GM12891 (cell line): ENCODE measurements around the gene CRIP1.
A peak's percentile ranks its signal among the peaks of the same experiment; 100 is the strongest.

Experiments
- DNase-seq: peaks from one replicate; pipeline ENCODE4 v3.0.0; 2011; ENCODE audit warnings: low spot score; ENCODE audit not compliant: insufficient read length
- FAIRE-seq: peaks from 2 replicates; lab custom pipeline; 2011; peaks lifted over from hg19 to GRCh38; lab: Jason Lieb, UNC
- PAX5 ChIP-seq: IDR thresholded peaks from 2 replicates; pipeline ENCODE4 v1.6.1; 2011; ENCODE audit warnings: low read length, moderate library complexity, mild to moderate bottlenecking; ENCODE audit not compliant: insufficient read depth, severe bottlenecking
- POLR2A ChIP-seq: IDR thresholded peaks from 2 replicates; pipeline ENCODE4 v1.6.1; 2011; ENCODE audit warnings: low read depth, low read length, control low read depth
- POLR2AphosphoS5 ChIP-seq: IDR thresholded peaks from 2 replicates; pipeline ENCODE4 v1.6.1; 2011; ENCODE audit warnings: low read depth, low read length, control low read depth
- POU2F2 ChIP-seq: IDR thresholded peaks from 2 replicates; pipeline ENCODE4 v1.6.1; 2011; ENCODE audit warnings: low read depth, mild to moderate bottlenecking, control low read depth, low read length, moderate library complexity
- SPI1 ChIP-seq: IDR thresholded peaks from 2 replicates; pipeline ENCODE4 v1.6.1; 2011; ENCODE audit warnings: low read depth, low read length, control low read depth
- TAF1 ChIP-seq: IDR thresholded peaks from 2 replicates; pipeline ENCODE4 v1.6.1; 2011; ENCODE audit warnings: low read depth, low read length, control low read depth

CRIP1 gene

GRCh38 chr14:105531894-105532623 is 45.4 kb downstream of the CRIP1 start:
- TF ChIP-seq POLR2AphosphoS5 (no peak), POLR2A (no peak), TAF1 (no peak), PAX5 (no peak), SPI1 (no peak), POU2F2 (no peak)
- no peak for DNase-seq
- FAIRE-seq = no peak

- peak; percentile 80 for DNase-seq
- no peak for TF ChIP-seq POU2F2
- no peak for TF ChIP-seq POLR2AphosphoS5
- no peak for TF ChIP-seq TAF1
- peak; percentile 95 for FAIRE-seq
Measured at GRCh38 chr14:105532735-105533141, 46.1 kb downstream of the CRIP1 start.

GRCh38 chr14:105533391-105533790 is 46.7 kb downstream of the CRIP1 start:
- TF ChIP-seq POU2F2 (no peak), SPI1 (no peak), TAF1 (no peak), POLR2AphosphoS5 (no peak), PAX5 (no peak), POLR2A (no peak)
- DNase-seq = no peak
- FAIRE-seq = no peak

- FAIRE-seq (no peak), DNase-seq (no peak)
- TF ChIP-seq POU2F2 (no peak), SPI1 (no peak), POLR2AphosphoS5 (no peak), POLR2A (no peak), TAF1 (no peak), PAX5 (no peak)
Measured at GRCh38 chr14:105533811-105534498, 47.3 kb downstream of the CRIP1 start.

DNA sequence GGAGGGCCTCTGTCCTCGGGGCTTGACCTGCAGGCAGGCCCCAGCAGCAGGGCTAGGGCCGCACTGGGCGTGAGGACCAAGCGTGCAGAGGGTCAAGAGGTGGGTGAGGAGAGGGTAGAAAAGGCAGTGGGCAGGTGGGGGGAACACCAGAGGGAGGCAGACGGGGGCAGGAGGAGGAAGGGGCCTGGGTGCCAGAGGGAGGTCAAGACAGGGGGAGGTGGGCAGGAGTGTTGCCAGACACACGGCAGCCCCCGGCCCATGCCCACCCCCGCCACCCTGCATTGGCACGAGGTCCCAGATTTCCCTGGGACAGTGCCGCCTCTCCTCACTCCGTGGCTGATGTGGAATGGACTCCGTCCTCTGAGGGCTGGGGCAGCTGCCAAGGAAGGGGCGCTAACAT is 47.9 kb downstream of the CRIP1 start:
- TF ChIP-seq POU2F2 (no peak), POLR2A (no peak), PAX5 (no peak), SPI1 (no peak), POLR2AphosphoS5 (no peak), TAF1 (no peak)
- DNase-seq (no peak), FAIRE-seq (no peak)

GRCh38 chr14:105536051-105536450 is 49.4 kb downstream of the CRIP1 start:
- TF ChIP-seq POLR2AphosphoS5 (no peak), POLR2A (no peak), TAF1 (no peak), SPI1 (no peak), PAX5 (no peak), POU2F2 (no peak)
- DNase-seq (no peak), FAIRE-seq (no peak)

DNA sequence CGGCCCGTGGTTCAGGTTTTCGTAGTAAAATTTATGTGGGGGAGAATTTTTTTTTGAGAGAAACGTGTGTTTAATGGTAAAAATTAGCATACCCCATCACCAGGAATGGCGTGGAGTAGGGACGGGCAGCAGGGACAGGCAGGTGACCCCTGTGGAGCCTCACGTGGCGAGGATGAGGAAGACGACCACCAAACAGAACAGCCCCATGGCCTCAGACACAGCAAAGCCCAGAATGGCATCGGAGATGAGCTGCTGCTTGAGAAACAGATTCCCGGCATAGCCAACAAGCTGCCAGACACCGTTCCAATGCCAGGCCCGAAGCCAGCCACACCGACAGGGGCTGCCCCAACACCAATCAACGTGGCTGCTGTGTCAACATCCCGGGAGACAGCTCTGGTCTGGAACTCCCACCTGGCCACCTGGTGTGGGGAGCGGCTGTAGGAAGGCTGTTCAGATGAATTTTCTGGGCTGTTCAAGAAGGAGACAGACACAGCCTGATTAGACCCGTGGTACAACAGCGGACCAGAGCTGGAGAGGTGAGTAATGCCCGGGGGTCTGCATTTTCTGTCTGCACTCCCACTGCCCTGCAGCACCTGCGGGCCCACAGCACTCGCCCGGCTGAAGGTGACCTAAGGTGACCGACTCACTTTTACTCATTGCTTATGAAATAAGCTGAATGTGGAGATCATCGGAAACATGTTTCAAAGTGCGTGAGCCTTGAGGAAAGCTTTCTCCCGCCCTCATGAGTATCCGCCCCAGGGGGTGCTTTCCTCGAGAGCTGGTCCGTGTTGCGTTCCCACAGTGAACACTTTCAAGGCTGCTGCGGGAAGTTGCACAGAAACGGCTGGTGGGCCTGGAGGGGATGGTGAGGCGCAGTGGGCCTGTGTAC is 50.2 kb downstream of the CRIP1 start:
- DNase-seq = no peak
- TF ChIP-seq POLR2AphosphoS5 (no peak), POU2F2 (no peak), TAF1 (no peak), SPI1 (no peak), POLR2A (no peak), PAX5 (no peak)
- no peak for FAIRE-seq

- FAIRE-seq (peak; percentile 38), DNase-seq (peak; percentile 96)
- no peak for TF ChIP-seq POLR2A
Measured at GRCh38 chr14:105537580-105538474, 51.1 kb downstream of the CRIP1 start.
